Vagina (tissue), 2 donors: ENCODE results near the gene NUP188.

Source experiments
- CTCF ChIP-seq, 3 experiments: fragments of 450-650 bp in 2 of 3; fragments of 200-600 bp in 1 of 3; sonication (generic) in 1 of 3; IDR thresholded peaks; one replicate each; pipeline ENCODE4 v1.5.1; 2017 to 2019; ENCODE audit warnings: antibody characterized with exemption in 3 of 3, mild to moderate bottlenecking in 2 of 3, moderate library complexity in 2 of 3
- POLR2A ChIP-seq, 2 donors: fragments of 450-650 bp; IDR thresholded peaks; one replicate each; pipeline ENCODE4 v1.6.1; 2017; ENCODE audit warnings: antibody characterized with exemption in 2 of 2, mild to moderate bottlenecking in 2 of 2, moderate library complexity in 2 of 2

- no peak for TF ChIP-seq CTCF (IDR thresholded peaks at IDR 0.05)
- TF ChIP-seq POLR2A (IDR thresholded peaks at IDR 0.05): no peak
Measured at GRCh38 chr9:128945798-128946501, 1.5 kb upstream of the NUP188 start.
